GM21526 (cell line): ENCODE measurements around the gene VPS16.

Source experiments
- ATAC-seq: cut with Tn5 transposase; IDR thresholded peaks from one replicate; pipeline ENCODE4 v1.9.1; 2021; ENCODE audit warnings: moderate library complexity; ENCODE audit not compliant: unreplicated experiment, low FRiP score

Gene VPS16

DNA sequence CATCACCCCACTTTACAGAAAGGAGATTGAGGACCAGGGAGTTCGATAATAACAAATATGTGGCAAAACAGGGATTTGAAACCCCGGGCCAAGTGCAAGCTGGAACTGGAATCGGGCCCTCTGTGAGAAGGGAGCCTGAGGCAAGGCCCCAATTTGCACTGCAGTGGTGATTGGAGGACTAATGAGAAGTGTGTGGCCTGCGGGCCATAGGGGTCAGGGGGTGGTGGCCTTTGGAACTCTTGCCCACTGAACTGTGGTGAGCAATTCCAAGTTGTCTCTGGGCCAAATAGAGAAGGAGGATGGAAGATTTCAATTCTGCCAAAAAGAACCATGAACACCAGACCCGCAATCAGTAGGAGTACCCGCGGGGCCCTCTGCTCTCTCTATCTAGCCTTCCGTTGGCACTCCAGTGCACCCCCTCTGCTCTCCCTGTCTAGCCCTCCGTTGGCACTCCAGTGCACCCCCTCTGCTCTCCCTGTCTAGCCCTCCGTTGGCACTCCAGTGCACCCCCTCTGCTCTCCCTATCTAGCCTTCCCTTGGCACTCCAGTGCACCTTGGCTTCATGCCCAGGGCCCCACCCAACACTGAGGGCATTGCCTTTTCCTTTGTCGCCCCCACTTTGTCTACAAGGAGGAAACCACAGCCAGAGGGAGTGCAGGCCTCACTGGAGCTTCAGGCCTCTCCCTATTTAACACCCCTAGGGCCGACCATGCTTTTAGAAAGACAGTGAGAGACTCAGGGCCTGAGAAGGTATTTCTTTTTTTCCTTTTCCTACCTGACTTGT is 26.7 kb downstream of the VPS16 start:
- no peak for ATAC-seq

- ATAC-seq, result no peak
These were observed 28.8 kb downstream of the VPS16 start for GRCh38 chr20:2869381-2869780.

- ATAC-seq, result no peak
These were observed 30.5 kb downstream of the VPS16 start for GRCh38 chr20:2871111-2871465.

- ATAC-seq, result no peak
These were observed 31.3 kb downstream of the VPS16 start for GRCh38 chr20:2871661-2872458.

DNA sequence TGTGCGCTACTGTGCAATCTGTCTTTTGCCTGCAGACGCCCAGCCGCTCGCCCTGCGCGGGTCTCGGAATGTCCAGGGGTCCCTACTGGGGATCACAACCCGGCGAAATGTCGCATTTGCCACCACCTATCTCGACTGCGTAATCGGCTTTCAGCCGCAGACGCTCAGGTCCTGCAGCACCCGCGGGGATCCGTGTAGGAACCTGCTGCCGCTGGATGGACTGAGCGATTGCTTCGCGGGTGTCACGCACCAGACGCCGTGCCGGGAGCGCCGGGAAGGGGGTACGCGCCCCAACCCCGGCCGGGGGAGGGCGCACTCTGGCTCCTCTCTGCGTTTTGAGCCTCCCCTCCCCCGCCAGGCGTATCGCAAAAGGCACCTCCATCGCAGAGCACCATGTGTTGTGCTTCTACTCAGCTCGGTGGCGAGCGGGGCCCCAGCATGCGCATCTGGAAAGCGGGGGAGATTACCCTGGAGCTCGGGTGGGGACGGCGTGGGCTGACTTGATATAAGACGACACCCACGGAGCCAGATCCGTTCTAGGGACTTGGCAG is 32.0 kb downstream of the VPS16 start:
- no peak for ATAC-seq

GRCh38 chr20:2873010-2873746 is 32.6 kb downstream of the VPS16 start, which contains the start of gene PTPRA:
Gene PTPRA, plus strand, starts transcription at chr20:2873481. Its CDS starts 90,797 bp downstream, at chr20:2964278.
- ATAC-seq, result peak; percentile 89

- peak; percentile 34 for ATAC-seq
These were observed 33.1 kb downstream of the VPS16 start for GRCh38 chr20:2873747-2874041.

DNA sequence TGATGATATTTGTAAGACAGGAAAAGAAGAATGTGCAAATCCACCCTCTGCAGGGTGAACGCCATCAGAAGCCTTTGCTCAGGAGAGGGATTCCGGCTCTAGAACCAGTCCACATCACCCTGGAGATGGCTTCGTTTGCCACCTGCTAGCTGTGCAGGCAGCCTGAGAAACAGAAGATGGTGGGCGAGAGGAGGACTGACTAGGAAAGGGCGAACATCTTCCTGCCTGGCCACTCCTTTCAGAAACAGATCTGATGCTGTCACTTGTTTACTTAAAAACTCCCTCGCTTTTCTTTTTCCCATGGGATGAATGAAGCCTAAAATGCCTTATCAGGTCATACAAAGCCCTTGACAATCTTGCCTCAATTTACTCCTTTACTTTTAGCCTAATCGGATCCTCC is 33.9 kb downstream of the VPS16 start:
- no peak for ATAC-seq

DNA sequence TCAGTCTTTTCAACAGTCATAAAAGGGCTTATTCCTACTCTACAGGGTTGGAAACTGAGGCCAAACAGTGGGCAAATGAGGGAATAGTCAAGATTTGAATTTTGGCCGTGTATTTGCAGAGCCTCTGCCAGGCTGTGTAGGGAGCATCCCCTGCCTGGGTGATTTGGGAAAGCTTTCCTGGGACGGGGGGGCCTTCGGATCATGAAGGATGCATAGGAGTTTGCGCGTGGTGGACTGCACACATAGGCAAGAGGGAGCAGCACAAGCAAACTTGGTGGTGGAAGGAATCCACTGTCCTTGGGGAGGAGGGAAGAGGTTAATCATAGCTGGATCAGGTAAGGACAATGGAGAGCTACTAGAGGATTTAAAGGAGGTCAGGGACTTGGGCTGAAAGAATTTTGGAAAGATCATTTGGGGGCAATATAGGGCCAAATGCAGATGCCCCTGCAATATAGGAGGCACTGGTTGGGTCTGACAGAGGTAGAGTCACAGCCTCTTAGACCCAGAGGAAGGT is 35.2 kb downstream of the VPS16 start:
- no peak for ATAC-seq

DNA sequence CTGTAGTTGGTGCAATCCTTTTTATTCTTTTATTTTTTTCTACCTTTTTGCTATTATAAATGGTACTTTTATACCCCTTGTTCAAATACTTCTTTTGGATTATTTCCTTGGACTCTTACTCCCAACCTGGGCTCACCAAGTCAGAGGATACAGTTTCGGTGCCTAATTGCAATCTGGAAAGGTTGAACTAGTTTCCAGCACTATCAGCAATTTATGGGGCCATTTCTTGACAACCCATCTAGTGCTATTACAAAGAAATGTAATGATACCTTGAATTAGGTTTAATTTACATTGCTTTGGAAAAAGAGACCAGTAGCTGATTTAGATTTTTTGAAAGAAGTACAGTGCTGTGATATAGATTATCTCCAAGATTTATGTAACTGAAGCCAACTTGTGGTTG is 38.0 kb downstream of the VPS16 start:
- no peak for ATAC-seq

- ATAC-seq, result no peak
These were observed 38.6 kb downstream of the VPS16 start for GRCh38 chr20:2879146-2879545.

DNA sequence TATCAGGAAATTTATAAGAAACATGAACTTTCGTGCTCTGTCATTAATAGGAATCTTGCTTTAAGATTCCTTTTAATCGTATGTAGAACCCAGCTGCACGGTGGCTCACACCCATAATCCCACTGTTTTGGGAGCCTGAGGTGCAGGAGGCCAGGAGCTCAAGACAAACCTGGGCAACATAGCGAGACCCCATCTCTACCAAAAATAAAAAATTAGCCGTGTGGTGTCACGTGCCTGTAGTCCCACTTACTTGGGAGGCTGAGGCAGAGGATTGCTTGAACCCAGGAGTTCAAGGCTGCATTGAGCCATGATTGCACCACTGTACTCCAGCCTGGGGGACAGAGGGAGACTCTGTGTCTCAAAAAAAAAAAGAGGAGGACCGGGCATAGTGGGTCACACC is 40.1 kb downstream of the VPS16 start:
- ATAC-seq, result no peak

DNA sequence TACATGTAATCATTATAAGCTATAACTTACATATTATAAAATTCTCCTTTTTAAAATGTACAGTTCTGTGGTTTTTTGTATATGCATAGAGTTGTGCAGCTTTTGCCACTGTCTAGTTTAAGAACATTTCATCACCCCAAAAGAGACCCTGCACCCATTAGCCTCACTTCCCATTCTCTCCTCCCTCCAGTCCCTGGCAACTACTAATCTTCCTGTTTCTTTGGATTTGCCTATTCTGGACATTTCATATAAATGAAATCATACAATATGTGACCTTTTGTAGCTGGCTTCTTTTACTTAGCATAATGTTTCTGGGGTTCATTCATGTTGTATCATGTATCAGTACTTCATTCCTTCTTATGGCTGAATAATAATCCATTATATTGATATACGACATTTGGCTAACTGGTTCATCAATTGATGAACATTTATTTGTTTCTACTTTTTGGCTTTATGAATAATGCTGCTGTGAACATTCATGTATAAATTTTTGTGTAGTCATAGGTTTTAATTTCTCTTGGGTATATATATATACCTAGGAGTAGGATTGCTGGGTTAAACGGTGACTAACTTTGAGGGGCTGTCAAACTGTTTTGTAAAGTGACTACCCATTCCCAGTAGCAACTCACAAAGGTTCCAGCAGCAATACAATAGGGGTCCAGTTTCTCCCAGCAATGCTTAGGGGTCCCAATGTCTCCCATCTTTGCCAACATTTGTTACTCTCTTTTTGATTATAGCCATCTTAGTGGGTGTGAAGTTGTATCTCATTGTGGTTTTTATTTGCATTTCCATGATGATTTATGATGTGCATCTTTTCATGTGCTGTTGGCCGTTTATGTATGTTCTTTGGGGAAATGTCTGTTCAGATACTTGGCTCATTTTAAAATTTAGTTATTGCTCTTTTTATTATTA is 43.4 kb downstream of the VPS16 start:
- ATAC-seq, result no peak

DNA sequence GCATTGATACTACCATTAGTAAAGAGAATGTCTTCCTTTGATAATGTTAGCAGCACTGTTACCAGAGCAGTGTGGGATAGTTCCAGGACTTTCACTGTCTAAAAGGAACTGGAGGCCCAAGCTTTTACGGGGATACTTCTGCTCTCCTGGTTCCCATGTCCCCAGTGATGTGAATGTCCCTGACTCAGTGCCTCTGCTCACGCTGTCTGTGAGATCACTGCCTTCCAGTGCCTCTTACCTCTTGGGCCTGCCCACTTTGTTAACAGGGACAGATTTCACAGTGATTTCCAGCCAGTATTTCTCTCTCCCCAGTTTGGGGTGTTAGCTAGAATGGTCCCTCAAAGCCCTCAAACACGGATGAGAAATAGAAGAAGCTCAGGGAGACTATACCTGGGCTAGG is 47.2 kb downstream of the VPS16 start:
- ATAC-seq, result no peak

- ATAC-seq, result no peak
These were observed 47.8 kb downstream of the VPS16 start for GRCh38 chr20:2888224-2888955.

GRCh38 chr20:2889209-2889608 is 48.7 kb downstream of the VPS16 start:
- no peak for ATAC-seq

- no peak for ATAC-seq
These were observed 49.3 kb downstream of the VPS16 start for GRCh38 chr20:2889797-2890196.

GRCh38 chr20:2890742-2891141 is 50.2 kb downstream of the VPS16 start:
- ATAC-seq, result no peak

DNA sequence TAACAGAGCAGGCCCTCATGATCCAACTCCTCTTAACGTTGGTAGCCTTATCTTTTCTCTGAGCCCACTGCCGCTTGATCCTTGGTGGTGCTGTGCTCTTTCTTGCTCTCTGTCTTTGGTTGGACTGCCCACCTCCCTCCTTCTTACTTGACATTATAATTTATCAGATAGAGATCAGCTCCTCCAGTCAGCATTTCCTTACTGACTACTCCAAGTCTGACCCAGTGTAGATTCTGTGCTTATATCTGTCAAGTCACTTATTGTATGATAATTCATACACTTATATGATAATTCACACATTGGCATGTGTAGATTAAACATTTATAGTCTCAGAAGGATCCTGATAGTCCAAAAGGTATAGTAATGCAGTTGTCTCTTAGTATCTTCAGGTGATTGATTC is 50.8 kb downstream of the VPS16 start:
- no peak for ATAC-seq
